ENCODE measurements around the gene KIF13A. TPM values are rescaled to one million over a fixed set of nuclear protein-coding genes. Genes with fewer than 3 reads are reported as not detected.
"Not testable (repeated sequence)": the region's sequence is repeated elsewhere in the genome, so short reads cannot be mapped to it uniquely, and the experiment has no call there.

The KIF13A gene
- total and polyA plus RNA-seq, 3 donors from 2014 or later: 20.8 to 28.7 (median 27.7) TPM

GRCh38 chr6:17921454-17921853, 66.0 kb downstream of the KIF13A start:
- TF ChIP-seq CTCF (IDR thresholded peaks at IDR 0.05) (no peak), POLR2A (IDR thresholded peaks at IDR 0.05) (no peak)
- no peaks in the 10 kb centered on the region for H3K4me1 ChIP-seq
- DNase-seq: no peak
- no peaks in the 10 kb centered on the region for H3K9me3 ChIP-seq
- H3K27ac ChIP-seq: no peak overlapping the region
- intact Hi-C loops (cut with DNase I; ENCODE audit: low total_unique reads): no loop called here
- no peaks in the 10 kb centered on the region for H3K36me3 ChIP-seq (ENCODE audit: low read depth, missing control alignments)
- 75 to 88% methylated on average over 2 of the region's 2 CpGs for WGBS, 2 donors
- H3K27me3 ChIP-seq: no peaks in the 10 kb centered on the region
- H3K4me3 ChIP-seq: no peak overlapping the region

GRCh38 chr6:17919496-17919895, 67.9 kb downstream of the KIF13A start:
- Histone ChIP-seq H3K36me3 (ENCODE audit: low read depth, missing control alignments) (no peaks in the 10 kb centered on the region), H3K9me3 (no peaks in the 10 kb centered on the region), H3K27me3 (no peaks in the 10 kb centered on the region), H3K27ac (no peak overlapping the region), H3K4me1 (no peaks in the 10 kb centered on the region), H3K4me3 (no peak overlapping the region)
- WGBS, 2 donors: 89% methylated on average over 4 of the region's 4 CpGs
- intact Hi-C loops (cut with DNase I; ENCODE audit: low total_unique reads): no loop called here
- no peak for TF ChIP-seq CTCF (IDR thresholded peaks at IDR 0.05)
- no peak for TF ChIP-seq POLR2A (IDR thresholded peaks at IDR 0.05)
- no peak for DNase-seq

- Histone ChIP-seq H3K27me3 (no peaks in the 10 kb centered on the region), H3K27ac (no peak overlapping the region), H3K4me3 (no peak overlapping the region), H3K4me1 (no peaks in the 10 kb centered on the region), H3K9me3 (no peaks in the 10 kb centered on the region), H3K36me3 (ENCODE audit: low read depth, missing control alignments) (no peaks in the 10 kb centered on the region)
- intact Hi-C loops (cut with DNase I; ENCODE audit: low total_unique reads): no loop called here
- 91 to 94% methylated on average over 9 of the region's 9 CpGs for WGBS, 2 donors
- TF ChIP-seq POLR2A (IDR thresholded peaks at IDR 0.05): no peak
- TF ChIP-seq CTCF (IDR thresholded peaks at IDR 0.05): no peak
- no peak for DNase-seq
These were observed 69.3 kb downstream of the KIF13A start for GRCh38 chr6:17917837-17918763.

GRCh38 chr6:17914651-17915050, 72.8 kb downstream of the KIF13A start:
- Histone ChIP-seq H3K27me3 (no peaks in the 10 kb centered on the region), H3K36me3 (ENCODE audit: low read depth, missing control alignments) (no peaks in the 10 kb centered on the region), H3K27ac (no peak overlapping the region), H3K4me1 (no peaks in the 10 kb centered on the region), H3K4me3 (no peak overlapping the region), H3K9me3 (no peaks in the 10 kb centered on the region)
- 91 to 98% methylated on average over 2 of the region's 2 CpGs for WGBS, 2 donors
- no peak for DNase-seq
- TF ChIP-seq CTCF (IDR thresholded peaks at IDR 0.05) (no peak), POLR2A (IDR thresholded peaks at IDR 0.05) (no peak)
- intact Hi-C loops (cut with DNase I; ENCODE audit: low total_unique reads): no loop called here

- H3K4me1 ChIP-seq: no peaks in the 10 kb centered on the region
- H3K36me3 ChIP-seq (ENCODE audit: low read depth, missing control alignments): no peaks in the 10 kb centered on the region
- intact Hi-C loops (cut with DNase I; ENCODE audit: low total_unique reads): no loop called here
- DNase-seq: no peak
- no peak overlapping the region for H3K4me3 ChIP-seq
- no peaks in the 10 kb centered on the region for H3K27me3 ChIP-seq
- H3K9me3 ChIP-seq: no peaks in the 10 kb centered on the region
- no peak overlapping the region for H3K27ac ChIP-seq
- TF ChIP-seq CTCF (IDR thresholded peaks at IDR 0.05) (no peak), POLR2A (IDR thresholded peaks at IDR 0.05) (no peak)
These were observed 74.9 kb downstream of the KIF13A start for GRCh38 chr6:17912521-17912920.

GRCh38 chr6:17911656-17912055, 75.8 kb downstream of the KIF13A start:
- not testable (repeated sequence) for H3K4me1 ChIP-seq, H3K27me3 ChIP-seq
- WGBS, 2 donors: 91 to 96% methylated on average over 11 of the region's 11 CpGs

More at GRCh38 chr6:17911656-17912055, 75.8 kb downstream of the KIF13A start:
- H3K4me3 ChIP-seq; DNase-seq; H3K9me3 ChIP-seq; H3K27ac ChIP-seq; H3K36me3 ChIP-seq (ENCODE audit: low read depth, missing control alignments); intact Hi-C loops (cut with DNase I; ENCODE audit: low total_unique reads): not testable (repeated sequence)
